ENCODE measurements around the gene TFEB.

TFEB gene

GRCh38 chr6:41652866-41653652, 82.3 kb downstream of the TFEB start:
- DNase-seq (ENCODE audit: low spot score), result no peak

GRCh38 chr6:41651962-41652657, 83.3 kb downstream of the TFEB start:
- DNase-seq (ENCODE audit: low spot score), result no peak

- no peak for DNase-seq (ENCODE audit: low spot score)
Observed at GRCh38 chr6:41651246-41651961, 84.0 kb downstream of the TFEB start.

GRCh38 chr6:41650120-41650519, 85.3 kb downstream of the TFEB start:
- DNase-seq (ENCODE audit: low spot score), result no peak

GRCh38 chr6:41649596-41649995, 85.8 kb downstream of the TFEB start:
- no peak for DNase-seq (ENCODE audit: low spot score)

GRCh38 chr6:41648921-41649320, 86.5 kb downstream of the TFEB start:
- no peak for DNase-seq (ENCODE audit: low spot score)

- DNase-seq (ENCODE audit: low spot score), result no peak
Observed at GRCh38 chr6:41648070-41648585, 87.3 kb downstream of the TFEB start.

GRCh38 chr6:41647061-41647511, 88.3 kb downstream of the TFEB start:
- DNase-seq (ENCODE audit: low spot score), result no peak

GRCh38 chr6:41646026-41646795, 89.2 kb downstream of the TFEB start:
- DNase-seq (ENCODE audit: low spot score), result no peak

- no peak for DNase-seq (ENCODE audit: low spot score)
Observed at GRCh38 chr6:41645007-41645618, 90.3 kb downstream of the TFEB start.

- no peak for DNase-seq (ENCODE audit: low spot score)
Observed at GRCh38 chr6:41644297-41644879, 91.0 kb downstream of the TFEB start.

- no peak for DNase-seq (ENCODE audit: low spot score)
Observed at GRCh38 chr6:41643899-41644269, 91.5 kb downstream of the TFEB start.

GRCh38 chr6:41642960-41643898, 92.2 kb downstream of the TFEB start:
- DNase-seq (ENCODE audit: low spot score), result no peak

GRCh38 chr6:41642090-41642959, 93.1 kb downstream of the TFEB start:
- DNase-seq (ENCODE audit: low spot score), result no peak

- DNase-seq (ENCODE audit: low spot score), result no peak
Observed at GRCh38 chr6:41641352-41641925, 94.0 kb downstream of the TFEB start.

GRCh38 chr6:41640426-41640825, 95.0 kb downstream of the TFEB start:
- no peak for DNase-seq (ENCODE audit: low spot score)

- DNase-seq (ENCODE audit: low spot score), result no peak
Observed at GRCh38 chr6:41639809-41640371, 95.5 kb downstream of the TFEB start.

Data from CD4-positive, alpha-beta T cell treated with Interleukin-6 at 100 ng/mL for 8 hours (primary cell).